Pancreas (tissue), 10 donors: Measurements from ENCODE around the gene RNF224. TPM values are rescaled to one million over a fixed set of nuclear protein-coding genes. Genes with fewer than 3 reads are reported as not detected.
"Not testable (repeated sequence)": the region's sequence is repeated elsewhere in the genome, so short reads cannot be mapped to it uniquely, and the experiment has no call there.

Experiments used
- ATAC-seq, 4 donors: fragments of 200-7000 bp; cut with Tn5 transposase; one replicate each; pipeline versions ENCODE4 v1.8.0 to v1.9.1; 2020; ENCODE audit warnings: mild to moderate bottlenecking in 4 of 4, moderate library complexity in 4 of 4
- DNase-seq, 6 donors: peaks; one replicate each; pipeline ENCODE4 v3.0.0-alpha.2; 2020
- FAIRE-seq: peaks from 2 replicates; lab custom pipeline; 2012; peaks lifted over from hg19 to GRCh38; lab: Jason Lieb, UNC
- H3K27ac ChIP-seq, 4 donors: fragments of 200-600 bp; sonication (generic); 1 replicate in 3 of 4; 2 replicates in 1 of 4; pipeline versions ENCODE4 v1.5.0 to v1.8.0; 2020
- H3K27me3 ChIP-seq, 4 donors: fragments of 200-600 bp; one replicate each; pipeline ENCODE4 v1.8.0; 2021
- H3K36me3 ChIP-seq, 3 donors: fragments of 200-600 bp; sonication (generic) in 1 of 3; one replicate each; pipeline versions ENCODE4 v1.5.0 to v1.8.0; 2020 to 2021
- H3K4me1 ChIP-seq, 3 donors: fragments of 200-600 bp; one replicate each; pipeline ENCODE4 v1.8.0; 2021
- H3K4me3 ChIP-seq, 4 donors: fragments of 200-600 bp; sonication (generic) in 2 of 4; one replicate each; pipeline versions ENCODE4 v1.5.0 to v1.8.0; 2020 to 2021
- H3K9me3 ChIP-seq, 4 donors: fragments of 200-600 bp; one replicate each; pipeline ENCODE4 v1.8.0; 2021
- WGBS, 2 donors: extraction: QIAGEN DNeasy Blood & Tissue Kit; methylation state at CpG; one replicate each; pipeline ENCODE4 v1.1.7; 2013; 5-methylcytosine and 5-hydroxymethylcytosine counted together
- intact Hi-C, 3 donors: fragments of 100-400 bp; cut with DNase I; formaldehyde crosslinking; loops; one replicate each; pipeline versions ENCODE4 v1.11.1 to v1.14.2; 2022
- polyA plus RNA-seq, 2 donors: library from polyadenylated mRNA; stranded (reverse); fragments of 200-250 nt; gene quantifications; one replicate each; pipeline ENCODE4 v1.2.3, GENCODE V29; 2013
- total RNA-seq, 6 donors: library from RNA; stranded (reverse); fragmentation: NEBNext Ultra II Directional in 4 of 6; extraction: Animal tissue kit (Norgen Biotek cat#: 25700) in 4 of 6; gene quantifications; one replicate each; pipeline versions ENCODE4 v1.2.1 to v1.2.4, GENCODE V29; 2021 to 2023
- TF ChIP-seq, protein P1 (sequence below), 4 donors: fragments of 200-600 bp; sonication (generic) in 3 of 4; IDR thresholded peaks; one replicate each; pipeline versions ENCODE4 v1.5.0 to v1.8.0; 2021; ENCODE audit warnings: antibody characterized with exemption in 4 of 4
- donor health status: healthy with polysubstance abuse.
- donor health status: DM: no; HTN: no; CAD: no; lungs with moderate emphysema.
- donor health status: DM: no; HTN: no; CAD: no.
- donor health status: control.
- donor health status: control.
- donor health status: Bipolar disorder and iron deficiency.
- donor health status: DM: yes; HTN: yes; CAD: no.
- donor health status: DM: no; HTN: no; CAD: no.
- donor health status: DM: no; HTN: no; CAD: no.
- donor health status: DM: yes; HTN: yes; CAD: no.

The RNF224 gene
- total and polyA plus RNA-seq, 8 donors: 0.09 to 0.61 (median 0.61) TPM; not detected in 5

DNA sequence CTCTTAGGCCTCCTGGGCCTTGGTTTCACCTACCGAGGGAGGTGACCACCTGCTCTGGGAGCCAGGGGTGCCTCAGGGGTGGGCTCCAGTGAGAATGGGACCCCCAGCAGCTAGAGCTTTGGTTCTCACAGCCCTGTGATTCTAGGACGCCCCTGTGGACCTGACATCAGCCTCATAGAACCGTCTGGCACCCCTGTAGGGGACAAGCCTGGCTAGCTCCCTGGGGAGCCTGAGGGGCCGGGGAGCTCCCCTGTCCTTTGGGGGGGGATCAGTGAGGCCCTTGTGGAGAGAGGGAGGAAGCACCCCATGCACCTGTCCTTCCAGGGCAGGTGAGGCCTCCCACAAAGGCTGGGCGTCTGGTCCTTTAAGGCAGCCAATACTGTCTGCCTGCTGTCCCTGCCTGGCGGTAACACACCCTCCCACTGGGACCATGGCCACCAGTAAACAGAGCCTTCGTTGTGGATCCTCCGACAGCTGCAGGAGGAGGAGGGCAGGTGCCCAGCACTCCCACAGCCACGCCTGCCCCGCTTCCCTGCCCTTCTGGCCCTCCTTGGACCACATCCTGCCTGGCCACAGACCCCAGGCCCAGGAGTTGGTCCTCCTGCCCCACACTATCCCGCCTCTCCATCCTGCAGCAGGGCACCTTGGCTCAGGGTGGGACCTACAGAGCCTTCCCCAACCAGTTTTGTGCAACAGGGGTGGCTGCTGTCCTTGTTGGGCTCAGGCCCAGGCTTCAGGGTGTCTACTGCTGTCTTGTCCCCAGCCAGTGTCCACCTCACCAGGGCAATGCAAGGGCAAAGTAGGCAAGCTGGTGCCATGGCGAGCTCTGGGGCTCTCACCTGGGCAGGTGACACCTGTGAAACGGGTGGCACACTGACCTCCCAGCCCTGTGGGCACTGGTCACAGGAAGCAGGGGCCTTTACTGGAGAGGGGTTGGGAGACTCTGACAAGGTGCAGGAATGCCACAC lies 10.7 kb downstream of the RNF224 start:
- intact Hi-C loops: loop anchor here in 2 of 3 donors (5.0 to 10.0 kb wide), 2 partner anchors 46 to 123 kb away; partner anchors contain the start of gene DPP7 (in 1 of the 2)
- FAIRE-seq: no peak
- H3K27ac ChIP-seq: peak overlapping the region in 3 of 4 donors; percentile 31 to 60 (median 39)

DNA sequence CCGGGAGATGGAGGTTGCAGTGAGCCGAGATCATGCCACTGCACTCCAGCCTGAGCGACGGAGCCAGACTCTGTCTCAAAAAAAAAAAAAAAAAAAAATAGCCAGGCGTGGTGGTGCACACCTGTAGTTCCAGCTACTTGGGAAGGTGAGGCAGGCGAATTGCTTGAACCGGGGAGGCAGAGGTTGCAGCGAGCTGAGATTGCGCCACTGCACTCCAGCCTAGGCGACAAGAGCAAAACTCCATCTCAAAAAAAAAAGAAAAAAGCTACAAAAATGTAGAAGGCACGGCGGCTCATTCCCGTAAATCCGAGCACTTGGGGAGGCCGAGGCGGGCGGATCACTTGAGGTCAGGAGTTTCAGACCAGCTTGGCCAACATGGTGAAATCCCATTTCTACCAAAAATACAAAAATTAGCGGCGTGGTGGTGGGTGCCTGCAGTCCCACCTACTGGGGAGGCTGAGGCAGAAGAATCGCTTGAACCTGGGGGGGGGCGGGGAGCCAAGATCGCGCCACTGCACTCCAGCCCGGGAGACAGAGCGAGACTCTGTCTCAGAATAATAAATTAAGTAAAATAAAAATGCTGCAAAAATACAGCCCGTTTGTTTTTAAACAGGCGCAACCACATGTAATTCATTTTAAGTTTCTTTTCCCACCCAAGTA lies 12.4 kb downstream of the RNF224 start:
- H3K27me3 ChIP-seq, H3K9me3 ChIP-seq, ATAC-seq, DNase-seq, FAIRE-seq: not testable (repeated sequence)
- Histone ChIP-seq H3K36me3 (peaks cover 7 to 11% (median 8%) of the 10 kb centered on the region in 3 donors), H3K27ac (peak overlapping the region; percentile 95 to 96 (median 96)), H3K4me3 (peak overlapping the region; percentile 61 to 90 (median 72)), H3K4me1 (peaks cover 10 to 32% (median 23%) of the 10 kb centered on the region in 3 donors)
- WGBS, 2 donors: 51 to 56% methylated on average over 26 to 27 of the region's 27 CpGs
- intact Hi-C loops: loop anchor here in 2 of 3 donors (5.0 to 10.0 kb wide), 2 partner anchors 47 to 125 kb away; partner anchors contain the start of gene DPP7 (in 1 of the 2)

More for the DNA sequence above, 10.7 kb downstream of the RNF224 start:
- Histone ChIP-seq H3K36me3 (peaks cover 3 to 6% (median 5%) of the 10 kb centered on the region in 3 donors), H3K9me3 (no peaks in the 10 kb centered on the region), H3K27me3 (no peaks in the 10 kb centered on the region), H3K4me3 (no peak overlapping the region), H3K4me1 (peaks cover 10 to 25% (median 11%) of the 10 kb centered on the region in 3 donors)
- TF ChIP-seq, protein P1, sequence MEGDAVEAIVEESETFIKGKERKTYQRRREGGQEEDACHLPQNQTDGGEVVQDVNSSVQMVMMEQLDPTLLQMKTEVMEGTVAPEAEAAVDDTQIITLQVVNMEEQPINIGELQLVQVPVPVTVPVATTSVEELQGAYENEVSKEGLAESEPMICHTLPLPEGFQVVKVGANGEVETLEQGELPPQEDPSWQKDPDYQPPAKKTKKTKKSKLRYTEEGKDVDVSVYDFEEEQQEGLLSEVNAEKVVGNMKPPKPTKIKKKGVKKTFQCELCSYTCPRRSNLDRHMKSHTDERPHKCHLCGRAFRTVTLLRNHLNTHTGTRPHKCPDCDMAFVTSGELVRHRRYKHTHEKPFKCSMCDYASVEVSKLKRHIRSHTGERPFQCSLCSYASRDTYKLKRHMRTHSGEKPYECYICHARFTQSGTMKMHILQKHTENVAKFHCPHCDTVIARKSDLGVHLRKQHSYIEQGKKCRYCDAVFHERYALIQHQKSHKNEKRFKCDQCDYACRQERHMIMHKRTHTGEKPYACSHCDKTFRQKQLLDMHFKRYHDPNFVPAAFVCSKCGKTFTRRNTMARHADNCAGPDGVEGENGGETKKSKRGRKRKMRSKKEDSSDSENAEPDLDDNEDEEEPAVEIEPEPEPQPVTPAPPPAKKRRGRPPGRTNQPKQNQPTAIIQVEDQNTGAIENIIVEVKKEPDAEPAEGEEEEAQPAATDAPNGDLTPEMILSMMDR (IDR thresholded peaks at IDR 0.05): no peak
- no peak for ATAC-seq
- 46 to 47% methylated on average over 13 of the region's 13 CpGs for WGBS, 2 donors
- DNase-seq: peak in 1 of 6 donors; percentile 51

DNA sequence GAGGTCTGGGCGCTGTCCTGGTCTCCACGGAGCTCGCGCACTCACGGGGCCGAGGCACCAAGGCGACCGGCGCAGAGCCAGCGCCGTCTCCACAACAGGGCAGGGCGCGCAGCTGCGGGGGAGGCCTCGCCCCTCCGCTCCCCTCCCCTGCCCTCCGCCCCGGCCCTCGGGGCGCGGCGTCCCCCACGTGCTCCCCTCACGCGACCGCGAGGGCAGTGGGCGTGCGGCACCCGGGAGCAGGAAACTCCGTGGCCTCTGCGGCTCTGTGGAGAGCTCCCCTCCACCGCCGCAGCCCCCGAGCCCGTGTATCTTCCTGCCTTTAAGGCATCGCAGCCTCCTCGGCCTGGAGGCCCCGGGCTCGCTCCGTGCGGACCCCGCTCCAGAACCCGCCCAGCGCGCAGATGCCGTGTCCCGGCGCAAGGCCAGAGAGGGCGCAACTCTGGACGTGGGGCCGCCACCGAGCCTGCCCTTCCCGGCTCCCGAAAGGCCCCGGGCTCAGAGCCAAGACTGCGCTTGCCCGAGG lies 13.1 kb downstream of the RNF224 start:
- Histone ChIP-seq H3K4me3 (peak overlapping the region; percentile 61 to 90 (median 72)), H3K27me3 (no peaks in the 10 kb centered on the region), H3K36me3 (peaks cover 7 to 11% (median 8%) of the 10 kb centered on the region in 3 donors), H3K4me1 (peaks cover 10 to 32% (median 23%) of the 10 kb centered on the region in 3 donors), H3K9me3 (no peaks in the 10 kb centered on the region), H3K27ac (peak overlapping the region; percentile 95 to 96 (median 96))
- no peak for FAIRE-seq
- WGBS, 2 donors: 0 to 1% methylated on average over 51 to 58 of the region's 58 CpGs
- peak in 5 of 6 donors; percentile 73 to 91 (median 81) for DNase-seq
- peak; percentile 22 to 43 (median 36) for ATAC-seq
- TF ChIP-seq, protein P1 (IDR thresholded peaks at IDR 0.05): no peak
- intact Hi-C loops: no loop called here

DNA sequence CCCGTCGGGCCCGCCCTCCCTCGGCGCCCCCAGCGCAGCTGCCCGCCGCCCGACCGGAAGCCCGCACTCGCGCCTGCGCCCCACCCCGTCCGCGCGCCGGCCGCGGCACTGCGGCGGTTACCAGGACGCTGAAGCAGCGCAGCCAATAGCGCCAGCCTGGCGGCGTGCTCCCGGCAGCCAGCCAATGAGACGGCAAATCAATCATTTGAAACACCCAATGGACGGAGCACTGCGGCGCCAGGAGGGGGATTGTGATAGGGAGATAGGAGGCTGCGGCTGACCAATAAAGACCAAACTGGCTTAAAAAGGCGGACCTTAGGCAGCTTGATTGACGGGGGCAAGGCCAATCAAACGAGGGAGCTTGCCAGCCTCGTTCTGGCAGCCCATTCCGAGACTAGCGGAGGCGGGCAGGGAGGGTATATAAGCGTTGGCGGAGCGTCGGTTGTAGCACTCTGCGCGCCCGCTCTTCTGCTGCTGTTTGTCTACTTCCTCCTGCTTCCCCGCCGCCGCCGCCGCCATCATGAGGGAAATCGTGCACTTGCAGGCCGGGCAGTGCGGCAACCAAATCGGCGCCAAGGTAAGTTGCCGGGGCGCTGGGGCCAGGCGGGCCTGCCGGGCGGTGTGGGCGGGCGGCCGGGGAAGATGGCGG lies 13.7 kb downstream of the RNF224 start, which contains the start of gene TUBB4B:
TSS of gene TUBB4B (plus strand) at position 447 of the 649 bp plus-strand sequence. CDS start at position 521, 74 bp downstream.
- Histone ChIP-seq H3K36me3 (peaks cover 7 to 11% (median 8%) of the 10 kb centered on the region in 3 donors), H3K27me3 (no peaks in the 10 kb centered on the region), H3K27ac (peak within 1 kb of the TSS; percentile 95 to 96 (median 96)), H3K4me3 (peak within 1 kb of the TSS; percentile 61 to 97 (median 93)), H3K4me1 (peaks cover 10 to 32% (median 23%) of the 10 kb centered on the region in 3 donors), H3K9me3 (no peaks in the 10 kb centered on the region)
- intact Hi-C loops: no loop called here
- ATAC-seq (peak; percentile 72 to 85 (median 78)), FAIRE-seq (peak; percentile 97), DNase-seq (peak; percentile 98 to 100 (median 100))
- WGBS, 2 donors: 0 to 1% methylated on average over 41 to 67 of the region's 67 CpGs
- TF ChIP-seq, protein P1 (IDR thresholded peaks at IDR 0.05): no peak
